GM21528 (cell line): ENCODE results near the gene CACNA1C.
"Not testable (repeated sequence)": the region's sequence is repeated elsewhere in the genome, so short reads cannot be mapped to it uniquely, and the experiment has no call there.

ENCODE experiments used
- ATAC-seq: cut with Tn5 transposase; IDR thresholded peaks from one replicate; pipeline ENCODE4 v1.9.1; 2021; ENCODE audit warnings: mild to moderate bottlenecking, moderate library complexity; ENCODE audit not compliant: unreplicated experiment, low FRiP score

Gene CACNA1C

DNA sequence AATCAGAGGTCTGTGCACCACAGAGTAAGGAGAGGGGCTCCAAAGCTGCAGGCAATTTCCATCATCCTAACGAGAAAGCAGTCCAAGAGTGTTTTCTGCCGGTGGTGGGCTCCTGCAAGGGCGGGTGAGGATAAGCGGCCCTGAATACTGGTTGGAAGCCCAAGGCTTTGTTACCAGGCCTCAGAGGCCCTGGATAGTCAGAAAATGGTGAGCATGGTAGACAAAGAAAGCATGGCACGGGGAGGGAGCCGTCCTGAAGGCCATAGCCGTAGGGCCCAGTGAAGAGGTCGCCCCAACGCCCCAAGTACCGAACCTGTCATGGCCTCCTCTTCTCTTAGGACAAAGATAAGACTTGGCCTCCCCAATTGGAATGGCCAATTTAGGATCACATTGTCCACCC lies 435.3 kb downstream of the CACNA1C start:
- no peak for ATAC-seq

DNA sequence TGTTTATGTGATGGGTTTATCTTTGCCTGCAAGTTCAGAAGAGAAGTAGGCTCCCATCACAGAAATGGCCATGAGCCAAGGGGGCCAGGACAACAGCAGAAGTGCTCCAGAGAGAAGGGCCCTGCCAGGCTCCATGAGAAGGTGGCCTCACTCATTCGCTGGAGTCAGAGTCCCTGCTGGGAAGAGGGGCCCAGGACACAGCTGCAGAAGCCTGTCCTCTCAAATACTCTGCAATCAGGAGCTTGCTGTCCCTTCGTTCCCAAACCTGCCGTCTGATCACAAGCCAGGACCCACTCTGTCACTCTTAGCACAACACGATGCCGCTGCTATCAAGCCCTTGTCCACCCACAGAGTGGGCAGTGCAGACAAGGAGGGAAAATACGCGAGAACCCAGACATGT lies 435.8 kb downstream of the CACNA1C start:
- no peak for ATAC-seq

DNA sequence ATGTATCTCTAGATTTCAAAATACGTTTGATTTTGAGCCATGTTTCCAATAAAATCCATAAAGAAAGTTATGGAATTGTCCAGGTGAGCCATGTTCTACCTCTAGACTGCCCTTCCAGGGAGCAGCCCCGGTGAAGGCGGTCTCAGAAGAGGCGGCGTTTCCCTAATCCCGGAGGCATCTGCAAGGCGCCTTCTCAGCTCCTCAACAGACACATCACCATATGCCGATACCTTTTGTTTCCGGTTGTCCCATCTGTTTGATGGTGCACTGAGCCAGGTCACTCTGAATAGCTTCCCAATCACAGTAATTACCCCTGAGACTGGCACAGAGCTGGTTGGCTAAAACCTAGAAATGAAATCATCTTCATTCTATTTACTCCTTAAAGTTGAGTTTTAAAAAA lies 436.5 kb downstream of the CACNA1C start:
- ATAC-seq: no peak

DNA sequence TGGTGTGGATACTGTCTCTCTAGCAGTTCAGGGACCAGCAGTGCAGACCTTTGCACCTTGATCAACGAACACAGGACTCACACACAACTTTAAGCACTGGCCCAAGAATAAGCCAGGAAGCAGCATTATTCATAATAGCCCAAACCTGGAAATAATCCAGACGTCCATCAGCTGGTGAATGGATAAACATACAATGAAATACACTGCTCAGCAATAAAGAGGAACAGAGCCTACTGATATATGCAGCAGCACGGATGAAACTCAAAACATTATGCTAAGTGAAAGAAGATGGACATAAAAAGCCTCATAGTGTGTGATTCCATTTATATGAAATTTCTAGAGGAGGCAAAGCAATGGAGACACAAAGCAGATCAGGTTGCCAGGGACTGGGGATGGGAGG lies 438.0 kb downstream of the CACNA1C start:
- no peak for ATAC-seq

DNA sequence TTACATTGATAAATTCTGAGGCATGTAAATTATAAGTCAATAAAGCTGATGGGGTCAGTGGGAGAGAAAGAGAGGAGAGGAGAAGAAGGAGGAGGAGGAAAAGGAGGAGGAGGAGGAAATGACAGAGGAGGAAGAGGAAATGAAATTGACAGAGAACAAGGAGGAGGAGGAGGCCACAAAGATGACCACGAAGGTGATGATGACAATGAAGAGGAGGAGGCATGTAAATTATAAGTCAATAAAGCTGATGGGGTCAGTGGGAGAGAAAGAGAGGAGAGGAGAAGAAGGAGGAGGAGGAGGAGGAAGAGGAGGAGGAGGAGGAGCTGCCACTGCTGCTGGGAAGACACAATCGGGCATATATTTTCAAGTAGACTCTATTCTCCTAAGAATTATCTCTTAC lies 438.6 kb downstream of the CACNA1C start:
- ATAC-seq: not testable (repeated sequence)

DNA sequence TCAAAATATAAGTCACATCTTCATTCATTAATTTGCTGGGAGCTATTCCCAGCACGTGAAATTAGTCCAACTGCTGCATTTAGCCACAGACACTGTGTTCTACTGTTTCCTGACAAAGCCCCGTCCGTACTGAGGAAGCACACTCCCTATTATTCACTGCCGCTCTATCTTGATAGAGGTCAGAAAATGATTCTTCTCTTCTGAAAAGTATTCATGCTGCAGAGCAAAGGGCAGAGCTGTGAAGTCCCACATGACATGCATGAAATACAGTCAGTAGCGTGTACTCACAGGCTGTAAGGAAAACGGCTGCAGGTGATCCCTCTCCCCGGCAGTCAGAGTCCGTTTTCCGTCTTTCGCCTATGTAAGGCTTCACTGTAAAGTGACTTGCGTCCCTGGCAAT lies 439.4 kb downstream of the CACNA1C start:
- no peak for ATAC-seq

DNA sequence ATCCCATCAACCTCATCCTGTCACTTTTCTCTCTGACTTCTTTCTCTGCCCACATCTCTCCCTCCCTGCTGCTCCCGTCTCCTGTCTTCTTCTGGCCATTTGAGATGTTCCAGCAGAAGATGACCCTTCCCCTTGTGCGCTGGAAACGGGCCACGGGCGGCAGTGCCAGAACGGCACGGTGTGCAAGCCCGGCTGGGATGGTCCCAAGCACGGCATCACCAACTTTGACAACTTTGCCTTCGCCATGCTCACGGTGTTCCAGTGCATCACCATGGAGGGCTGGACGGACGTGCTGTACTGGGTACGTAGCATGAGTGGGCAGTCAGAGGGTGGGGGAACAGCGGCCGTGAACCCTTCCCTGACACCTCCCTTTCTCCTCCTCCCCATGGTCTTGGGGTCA lies 440.3 kb downstream of the CACNA1C start:
- ATAC-seq: no peak

DNA sequence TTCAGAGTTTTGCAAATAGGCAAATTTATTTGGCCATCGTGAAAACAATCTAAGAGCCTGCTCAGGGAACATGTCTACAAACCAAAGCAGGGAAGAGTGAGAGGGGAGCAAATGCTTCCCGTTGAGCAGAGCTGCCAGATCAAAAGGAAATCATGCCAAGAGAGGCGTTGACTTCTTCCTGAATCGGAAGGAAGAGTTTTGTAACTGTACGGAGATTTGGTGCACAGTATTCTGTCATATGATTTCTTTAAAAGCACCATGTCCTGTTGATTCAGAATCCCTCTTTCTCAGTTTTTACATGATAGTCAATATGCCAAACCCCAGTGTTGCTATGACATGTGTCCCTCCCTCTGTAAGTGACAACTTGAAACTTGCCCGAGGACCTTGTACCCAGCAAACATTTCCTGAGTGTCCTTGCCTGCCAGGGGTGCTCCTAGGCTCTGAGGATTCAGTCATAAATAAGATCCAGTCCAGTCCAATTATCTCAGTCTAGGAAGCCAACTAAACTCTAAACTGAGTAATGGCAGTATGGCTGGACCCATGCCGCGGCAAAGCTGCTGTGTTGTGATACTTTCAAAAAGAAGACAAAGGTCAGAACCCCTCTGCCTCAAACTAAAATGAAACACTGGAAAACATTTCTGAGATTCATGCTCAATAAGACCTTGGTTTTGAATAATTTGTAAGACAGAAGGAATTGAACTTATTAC lies 441.9 kb downstream of the CACNA1C start:
- ATAC-seq: no peak

DNA sequence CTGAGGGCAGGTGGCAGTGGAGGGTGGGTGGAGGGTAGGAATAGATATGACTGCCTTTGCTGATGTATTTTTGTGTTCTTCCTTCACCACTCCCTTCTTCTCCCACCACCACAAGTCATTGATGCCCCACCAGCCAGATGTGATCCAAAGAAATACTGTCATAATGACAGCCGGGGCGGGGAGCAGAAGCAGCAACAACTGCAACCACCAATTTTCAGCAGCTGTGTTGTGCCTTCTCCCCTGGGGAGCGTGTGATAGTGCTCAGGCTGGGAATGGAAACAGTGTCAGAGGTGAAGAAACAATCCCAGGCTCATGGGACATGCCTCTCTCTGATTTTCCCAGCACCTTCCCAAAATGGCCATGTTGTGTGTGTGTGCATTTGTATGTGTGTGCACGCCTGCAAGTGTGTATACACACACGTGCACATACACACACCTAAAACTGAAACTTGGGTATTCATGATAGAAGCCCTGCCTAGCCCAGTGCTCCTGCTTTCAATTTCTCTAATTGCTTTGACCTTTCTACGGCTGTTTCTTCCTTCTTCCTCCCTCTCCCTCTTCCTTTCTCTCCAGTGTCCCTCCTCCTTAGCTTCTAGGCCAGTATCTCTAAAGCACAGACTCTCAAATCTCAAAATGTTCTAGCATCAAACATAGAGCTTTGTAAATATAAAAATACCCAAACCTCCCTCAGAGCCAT lies 442.8 kb downstream of the CACNA1C start:
- ATAC-seq: no peak

DNA sequence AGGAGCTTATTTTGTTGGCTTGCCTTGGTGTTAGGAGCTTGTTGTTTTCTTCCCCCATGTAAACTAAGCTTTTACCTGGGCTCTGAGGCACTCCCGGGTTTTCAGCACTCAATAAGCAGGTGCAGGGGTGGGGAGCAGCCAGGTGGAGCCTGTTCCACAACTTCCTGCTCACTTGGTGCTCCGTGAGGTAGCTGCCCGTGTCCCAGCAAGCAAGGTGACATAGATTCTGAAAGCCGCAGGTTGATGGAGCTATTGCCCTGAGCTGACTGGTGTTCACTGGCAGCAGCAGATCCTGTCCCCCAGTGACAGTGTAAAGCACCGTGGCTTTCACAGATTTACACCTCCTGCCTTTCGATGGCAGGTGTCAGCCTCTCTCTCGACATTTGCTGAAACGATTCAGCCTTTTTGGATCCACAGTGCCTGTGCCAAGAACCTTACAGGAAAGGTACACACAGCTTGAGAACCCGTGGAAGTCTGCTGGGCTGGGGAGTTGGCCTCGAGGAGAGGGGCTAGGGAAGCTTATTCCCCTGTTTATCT lies 446.2 kb downstream of the CACNA1C start:
- ATAC-seq: no peak

DNA sequence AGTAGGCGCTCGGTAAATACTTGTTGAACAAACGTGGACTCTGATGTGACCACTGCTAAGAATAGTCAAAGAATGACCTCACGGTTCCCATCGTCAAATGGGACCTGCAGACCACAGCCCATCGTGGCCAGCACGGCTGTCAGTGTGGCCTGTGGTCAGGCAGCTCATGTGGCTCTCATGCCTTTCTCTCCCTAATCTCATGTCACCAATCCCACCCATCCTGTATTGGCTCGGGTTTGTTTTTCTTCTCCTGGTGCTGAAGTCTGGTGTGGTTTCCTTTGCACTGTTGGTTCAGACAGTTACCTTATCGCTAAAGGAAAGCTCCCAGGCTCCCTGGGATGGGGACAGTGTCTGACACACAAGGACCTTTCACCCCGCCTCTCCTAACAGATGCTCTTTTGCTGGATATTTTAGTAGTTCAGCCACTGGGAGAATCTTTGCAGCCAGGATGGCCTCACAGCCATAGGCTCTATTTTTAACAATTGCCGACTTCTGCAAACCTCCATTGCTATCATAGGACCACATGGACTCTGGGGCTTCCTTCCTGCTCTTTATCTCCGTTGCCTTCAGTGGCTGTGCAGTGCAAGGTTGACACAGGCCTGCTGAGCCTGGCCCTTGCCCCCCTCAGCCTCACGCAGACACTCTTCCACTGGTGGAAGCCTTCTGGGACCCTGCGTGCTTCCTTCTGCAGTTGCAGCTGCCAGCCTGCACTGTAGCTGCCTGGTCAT lies 448.8 kb downstream of the CACNA1C start:
- no peak for ATAC-seq

DNA sequence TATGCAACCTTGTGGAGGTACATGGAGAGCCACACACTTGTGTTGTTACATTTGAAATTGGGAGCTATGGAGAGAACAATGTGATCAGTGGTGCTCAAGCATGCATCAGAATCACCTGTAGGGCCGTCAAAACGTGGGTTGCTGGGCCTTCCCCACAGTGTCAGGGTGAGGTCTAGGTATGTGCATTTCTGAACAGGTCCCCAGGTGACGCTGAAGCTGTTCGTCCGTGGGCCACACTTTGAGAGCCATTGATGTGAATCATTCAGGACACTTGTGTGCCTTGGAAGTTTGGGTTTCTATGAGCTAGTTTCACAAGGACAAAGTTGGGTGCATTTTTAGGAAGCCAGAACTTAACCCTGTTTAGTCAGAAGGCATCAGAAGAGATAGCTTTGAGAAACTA lies 450.2 kb downstream of the CACNA1C start:
- no peak for ATAC-seq

DNA sequence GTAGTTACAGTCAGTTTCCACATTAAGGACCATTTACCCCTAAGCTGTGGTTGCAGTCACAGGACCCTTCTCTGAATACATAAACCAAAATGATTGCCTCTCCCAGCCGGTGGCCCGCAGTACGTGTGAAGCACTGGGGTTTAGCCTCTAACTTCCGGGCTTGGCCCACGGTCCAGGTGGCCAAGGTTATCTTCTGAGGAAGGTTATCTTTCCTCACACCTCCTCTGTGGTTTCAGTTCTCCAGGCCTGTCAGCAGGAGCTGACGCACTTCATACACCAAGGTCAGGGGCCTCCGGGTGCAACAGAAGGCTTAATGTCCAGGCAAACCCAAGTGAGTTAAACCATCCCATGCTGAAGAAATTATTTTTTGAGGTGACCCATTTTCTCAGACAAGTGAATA lies 451.0 kb downstream of the CACNA1C start:
- ATAC-seq: no peak

DNA sequence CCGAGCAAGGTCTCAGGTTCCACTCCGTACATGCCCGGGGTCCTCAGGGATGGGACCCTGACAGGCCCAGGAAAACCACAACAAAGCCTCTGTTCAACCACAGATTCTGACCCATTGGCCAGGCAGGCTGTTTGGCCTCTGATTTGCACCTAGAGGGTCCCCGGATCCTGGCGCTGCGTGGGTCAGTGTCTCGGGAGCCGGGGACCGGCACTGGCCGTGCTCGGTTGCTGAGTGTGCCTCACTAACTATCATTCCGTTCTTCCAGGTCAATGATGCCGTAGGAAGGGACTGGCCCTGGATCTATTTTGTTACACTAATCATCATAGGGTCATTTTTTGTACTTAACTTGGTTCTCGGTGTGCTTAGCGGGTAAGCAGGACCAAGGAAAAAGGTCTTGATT lies 451.8 kb downstream of the CACNA1C start:
- ATAC-seq: no peak

DNA sequence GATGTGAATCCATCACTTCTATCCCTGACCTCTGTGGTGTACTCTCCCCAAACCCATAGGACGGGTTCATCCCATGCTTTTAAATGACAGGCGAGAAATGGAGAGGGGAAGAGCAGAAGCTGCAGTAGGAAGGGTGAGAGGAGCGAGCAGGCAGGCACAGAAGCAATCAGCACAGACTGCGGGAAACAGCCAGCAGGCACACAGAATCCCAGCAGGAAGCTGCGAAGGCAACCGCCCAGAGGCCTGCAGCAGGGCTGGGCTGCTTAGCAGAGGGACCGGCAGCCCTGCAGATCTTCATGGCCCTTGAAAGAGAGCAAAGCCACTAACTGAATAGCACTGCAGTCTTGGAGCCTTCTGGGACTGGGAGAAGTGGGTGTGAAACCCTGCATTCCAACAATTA lies 455.0 kb downstream of the CACNA1C start:
- no peak for ATAC-seq

DNA sequence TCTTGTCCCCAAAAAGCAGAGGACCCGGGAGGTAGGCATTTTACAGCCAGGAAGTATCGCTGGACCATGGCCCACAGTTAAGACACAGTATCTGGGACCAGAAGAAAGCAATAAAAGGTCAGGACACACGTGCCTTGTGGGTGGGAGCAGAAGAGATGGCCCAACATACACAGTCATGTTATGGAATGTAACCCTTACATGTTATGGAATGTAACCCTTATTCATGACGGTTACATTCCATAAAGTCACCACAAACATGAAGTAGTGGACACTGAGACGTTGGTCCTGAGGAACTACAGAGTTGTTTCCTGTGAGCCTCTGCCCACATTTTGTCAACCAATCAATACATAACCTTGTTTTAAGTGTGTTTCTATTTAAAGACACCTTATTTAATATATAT lies 456.4 kb downstream of the CACNA1C start:
- ATAC-seq: no peak

DNA sequence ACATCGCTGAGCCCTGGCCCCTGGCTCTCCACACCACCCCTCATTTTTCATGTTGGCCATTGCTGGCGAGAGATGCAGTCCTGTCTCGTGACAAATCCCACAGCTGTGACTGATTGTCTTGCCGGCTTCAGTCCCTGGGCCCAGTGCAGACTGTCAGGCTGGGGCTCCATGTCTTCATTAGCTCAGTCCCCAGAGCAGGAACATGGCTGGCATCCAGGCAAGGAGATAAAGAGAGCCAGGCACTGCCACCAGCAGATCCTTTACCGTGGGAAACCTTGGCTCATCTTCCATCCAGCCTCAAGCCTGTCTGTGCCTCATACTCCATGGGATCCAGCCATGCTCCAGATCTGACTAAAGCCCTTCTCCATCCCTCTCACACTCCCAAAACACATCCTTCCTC lies 457.3 kb downstream of the CACNA1C start:
- ATAC-seq: no peak

DNA sequence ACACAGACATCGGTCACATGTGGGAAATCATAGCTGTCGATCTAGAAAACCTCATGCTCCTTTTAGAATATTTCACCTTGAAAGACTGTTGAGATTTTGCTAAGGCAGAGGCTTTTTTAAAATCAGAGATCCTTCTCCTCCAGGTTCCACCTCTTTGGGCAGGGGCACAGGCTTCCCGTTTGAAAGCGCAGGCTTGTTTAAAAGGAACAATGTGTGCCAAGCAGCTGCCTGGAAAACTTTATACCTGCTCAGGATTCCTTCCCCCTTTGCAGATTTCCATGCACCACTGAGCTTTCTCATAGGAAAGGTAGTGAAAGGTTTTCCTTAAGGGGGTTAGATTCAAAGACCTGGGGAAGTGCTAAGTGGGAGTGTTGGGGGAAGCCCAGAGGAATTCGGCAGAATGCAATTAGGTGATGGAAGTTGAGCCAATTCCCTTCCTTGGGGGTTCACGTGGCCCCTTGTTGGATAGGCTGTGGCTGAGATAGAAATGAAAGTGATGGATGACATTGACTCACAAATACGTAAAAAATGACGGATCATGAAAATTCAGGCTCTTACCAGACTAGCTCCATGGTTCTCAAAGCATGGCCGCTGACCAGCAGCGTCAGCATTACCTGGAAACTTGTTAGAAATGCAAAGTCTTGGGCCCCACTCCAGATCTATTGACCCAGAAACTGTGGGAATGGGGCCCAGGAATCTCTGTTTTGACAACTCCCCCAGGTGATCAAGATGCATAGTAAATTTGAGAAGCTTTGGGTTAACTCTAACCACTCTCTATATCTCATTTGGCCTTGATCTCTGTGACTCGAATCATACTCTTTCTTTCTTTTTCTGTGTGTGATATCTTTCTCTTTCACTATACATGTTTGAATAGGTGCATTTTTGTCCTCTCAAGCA lies 460.6 kb downstream of the CACNA1C start:
- ATAC-seq: no peak

DNA sequence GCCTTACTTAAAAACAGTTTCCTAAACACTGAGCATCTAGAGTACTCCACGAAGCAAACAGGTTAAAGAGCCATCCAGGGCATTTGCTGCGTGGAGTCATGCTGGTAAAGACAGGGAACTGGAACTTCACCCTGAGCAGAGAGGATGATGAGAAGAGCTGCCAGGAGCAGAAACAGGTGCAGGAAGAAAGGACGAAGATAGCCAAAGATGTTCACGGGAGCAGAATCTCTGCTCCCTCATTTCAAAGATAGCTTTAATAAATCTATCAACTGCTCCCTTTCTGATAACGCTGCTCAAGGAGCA lies 461.2 kb downstream of the CACNA1C start:
- no peak for ATAC-seq

DNA sequence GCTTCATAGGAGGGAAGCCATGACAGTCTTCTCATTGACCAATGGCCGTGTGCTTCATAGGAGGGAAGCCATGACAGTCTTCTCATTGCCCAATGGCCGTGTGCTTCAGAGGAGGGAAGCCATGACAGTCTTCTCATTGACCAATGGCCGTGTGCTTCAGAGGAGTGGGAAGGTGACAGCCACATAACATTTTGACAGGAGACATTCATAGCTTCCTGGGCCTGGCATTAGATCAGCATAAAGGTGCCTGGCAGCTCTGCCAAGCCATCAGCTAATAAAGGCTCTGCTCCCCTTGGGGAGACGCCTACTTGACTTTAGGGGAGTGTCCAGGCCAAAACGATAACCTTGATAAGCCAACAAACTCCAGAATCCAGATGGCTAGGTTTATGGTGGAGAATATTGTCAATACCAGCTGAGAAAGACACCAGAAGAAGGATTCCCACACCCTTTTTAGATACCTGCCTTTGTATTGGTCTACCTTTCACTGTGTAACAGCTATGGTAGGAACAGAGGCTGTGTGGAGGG lies 468.0 kb downstream of the CACNA1C start:
- no peak for ATAC-seq
